NT2/D1 (cell line): Measurements from ENCODE around the gene PAK3.

Source experiments
- SUZ12 ChIP-seq: IDR thresholded peaks from 2 replicates; pipeline ENCODE4 v1.6.1; 2011; ENCODE audit not compliant: insufficient read length, insufficient read depth; ENCODE audit errors: extremely low read depth
- ZNF274 ChIP-seq: IDR thresholded peaks from 2 replicates; pipeline ENCODE4 v1.6.1; 2011; ENCODE audit warnings: mild to moderate bottlenecking, low read depth, low read length

- TF ChIP-seq ZNF274 = no peak
- no peak for TF ChIP-seq SUZ12
Observed at GRCh38 chrX:111168314-111168713, 72.3 kb downstream of the PAK3 start.
